NOMO-1 treated with DMSO at 0.1 percent for 48 hours (cell line): ENCODE data around the gene TESMIN.

Experiments used
- DNase-seq: peaks from one replicate; lab custom pipeline; 2025; ENCODE audit not compliant: unreplicated experiment; lab: John Stamatoyannopoulos, UW

TESMIN gene

GRCh38 chr11:68661697-68662603 lies 89.4 kb downstream of the TESMIN start:
- DNase-seq: no peak

- DNase-seq: no peak
These were observed 90.3 kb downstream of the TESMIN start for GRCh38 chr11:68661014-68661413.

- DNase-seq: no peak
These were observed 91.1 kb downstream of the TESMIN start for GRCh38 chr11:68660066-68660810.

- no peak for DNase-seq
These were observed 92.0 kb downstream of the TESMIN start for GRCh38 chr11:68659158-68659921.

- no peak for DNase-seq
These were observed 92.7 kb downstream of the TESMIN start for GRCh38 chr11:68658661-68659060.

- no peak for DNase-seq
These were observed 93.2 kb downstream of the TESMIN start for GRCh38 chr11:68658097-68658496.
